GM18519 (cell line): ENCODE measurements around the gene KRTAP5-8.
"Not testable (repeated sequence)": the region's sequence is repeated elsewhere in the genome, so short reads cannot be mapped to it uniquely, and the experiment has no call there.

Experiments
- ATAC-seq: cut with Tn5 transposase; IDR thresholded peaks from one replicate; pipeline ENCODE4 v1.9.1; 2021; ENCODE audit warnings: mild to moderate bottlenecking, moderate library complexity; ENCODE audit not compliant: unreplicated experiment, low FRiP score

Gene KRTAP5-8

GRCh38 chr11:71542879-71543777, 5.3 kb downstream of the KRTAP5-8 start:
- no peak for ATAC-seq

- ATAC-seq, result no peak
These were observed 6.0 kb downstream of the KRTAP5-8 start for GRCh38 chr11:71543866-71544265.

GRCh38 chr11:71544525-71545214, 6.8 kb downstream of the KRTAP5-8 start:
- no peak for ATAC-seq

GRCh38 chr11:71545405-71545966, 7.7 kb downstream of the KRTAP5-8 start:
- no peak for ATAC-seq

- no peak for ATAC-seq
These were observed 10.3 kb downstream of the KRTAP5-8 start, which contains the start of gene KRTAP5-9 for GRCh38 chr11:71548120-71548519. Gene KRTAP5-9, plus strand, starts transcription at chr11:71548420. Its CDS starts 238 bp downstream, at chr11:71548658.

- ATAC-seq, result no peak
These were observed 10.9 kb downstream of the KRTAP5-8 start for GRCh38 chr11:71548716-71549151.

- no peak for ATAC-seq
These were observed 13.9 kb downstream of the KRTAP5-8 start for GRCh38 chr11:71551711-71552110.

GRCh38 chr11:71554996-71555395, 17.2 kb downstream of the KRTAP5-8 start:
- ATAC-seq, result no peak

- ATAC-seq, result no peak
These were observed 17.7 kb downstream of the KRTAP5-8 start for GRCh38 chr11:71555508-71555907.

GRCh38 chr11:71556018-71556417, 18.2 kb downstream of the KRTAP5-8 start:
- no peak for ATAC-seq

GRCh38 chr11:71557257-71557656, 19.4 kb downstream of the KRTAP5-8 start:
- ATAC-seq, result no peak

GRCh38 chr11:71558996-71559395, 21.2 kb downstream of the KRTAP5-8 start:
- no peak for ATAC-seq

GRCh38 chr11:71562120-71562519, 24.3 kb downstream of the KRTAP5-8 start:
- no peak for ATAC-seq

- no peak for ATAC-seq
These were observed 25.6 kb downstream of the KRTAP5-8 start for GRCh38 chr11:71563406-71563805.

- ATAC-seq, result no peak
These were observed 26.6 kb downstream of the KRTAP5-8 start for GRCh38 chr11:71564430-71564829.

GRCh38 chr11:71565263-71565662, 27.4 kb downstream of the KRTAP5-8 start, which contains the start of gene KRTAP5-10:
Gene KRTAP5-10, plus strand, starts transcription at chr11:71565563. Its CDS starts 25 bp downstream, at chr11:71565588.
- no peak for ATAC-seq

- no peak for ATAC-seq
These were observed 28.3 kb downstream of the KRTAP5-8 start for GRCh38 chr11:71566081-71566620.

GRCh38 chr11:71566626-71567599, 29.1 kb downstream of the KRTAP5-8 start:
- ATAC-seq, result not testable (repeated sequence)

- ATAC-seq, result not testable (repeated sequence)
These were observed 29.8 kb downstream of the KRTAP5-8 start for GRCh38 chr11:71567633-71568032.
